H1 (cell line): ENCODE results near the gene EIF1B. TPM values are rescaled to one million over a fixed set of nuclear protein-coding genes. Genes with fewer than 3 reads are reported as not detected.

Source experiments
- CTCF ChIA-PET: fragments of 300-600 bp; sonication (Branson Sonifier 250); formaldehyde crosslinking; loops from one replicate; lab custom pipeline; 2021; ENCODE audit not compliant: partially characterized antibody; lab: Charles Lee
- POLR2A ChIA-PET: fragments of 300-600 bp; sonication (Branson Sonifier 250); formaldehyde crosslinking; loops from one replicate; lab custom pipeline; 2021; ENCODE audit warnings: inconsistent platforms; ENCODE audit not compliant: partially characterized antibody; lab: Charles Lee
- DNase-seq, 2 experiments: peaks; one replicate each; pipeline versions ENCODE4 v3.0.0 to v3.0.0-alpha.2; 2010 to 2022; ENCODE audit warnings: low spot score in 2 of 2, low read depth in 1 of 2, mixed read lengths in 1 of 2
- FAIRE-seq: peaks from 2 replicates; lab custom pipeline; 2011; peaks lifted over from hg19 to GRCh38; lab: Jason Lieb, UNC
- H2AFZ ChIP-seq: 2 replicates; pipeline ENCODE4 v1.8.1; 2012; ENCODE audit warnings: low read length, inconsistent platforms
- H2AK5ac ChIP-seq: 2 replicates; pipeline ENCODE4 v1.6.1; 2013; ENCODE audit warnings: low read depth, low read length
- H2BK120ac ChIP-seq: replicated peaks from 2 replicates; pipeline ENCODE3; 2013; ENCODE audit warnings: low read depth, low read length, inconsistent platforms
- H2BK12ac ChIP-seq: 2 replicates; pipeline ENCODE4 v1.6.1; 2013; ENCODE audit warnings: low read depth, low read length
- H2BK15ac ChIP-seq: 2 replicates; pipeline ENCODE4 v1.6.1; 2013; ENCODE audit warnings: low read length
- H2BK20ac ChIP-seq: 2 replicates; pipeline ENCODE4 v1.6.1; 2013; ENCODE audit warnings: low read length
- H2BK5ac ChIP-seq: 2 replicates; pipeline ENCODE4 v1.6.1; 2013; ENCODE audit warnings: low read depth, low read length
- H3K14ac ChIP-seq: 2 replicates; pipeline ENCODE4 v1.6.1; 2013; ENCODE audit warnings: inconsistent platforms; ENCODE audit not compliant: insufficient read length
- H3K18ac ChIP-seq: 2 replicates; pipeline ENCODE4 v1.6.1; 2013; ENCODE audit warnings: low read length; ENCODE audit errors: extremely low read depth
- H3K23ac ChIP-seq: 2 replicates; pipeline ENCODE4 v1.6.1; 2013; ENCODE audit warnings: inconsistent platforms; ENCODE audit not compliant: insufficient read length
- H3K23me2 ChIP-seq: 2 replicates; pipeline ENCODE4 v1.6.1; 2013; ENCODE audit warnings: low read depth, low read length
- H3K27ac ChIP-seq: 2 replicates; pipeline ENCODE4 v1.6.1; 2011; ENCODE audit warnings: low read depth, low read length, inconsistent platforms
- H3K27me3 ChIP-seq, 4 experiments: replicated peaks in 1 of 4; 1 replicate in 1 of 4; 2 replicates in 3 of 4; pipeline versions ENCODE4 v1.6.1 to v1.8.1; 2011 to 2013; ENCODE audit warnings: low read length in 3 of 4, mild to moderate bottlenecking in 3 of 4, inconsistent platforms in 2 of 4, mixed read lengths in 2 of 4, moderate library complexity in 1 of 4; ENCODE audit not compliant: control insufficient read depth in 3 of 4, insufficient read depth in 3 of 4; ENCODE audit errors: extremely low read depth in 1 of 4
- H3K36me3 ChIP-seq, 4 experiments: 2 replicates each; pipeline versions ENCODE4 v1.6.1 to v1.8.1; 2011 to 2013; ENCODE audit warnings: mild to moderate bottlenecking in 4 of 4, low read length in 3 of 4, moderate library complexity in 2 of 4, control low read depth in 1 of 4, inconsistent platforms in 1 of 4; ENCODE audit not compliant: insufficient read depth in 4 of 4, control insufficient read depth in 2 of 4
- H3K4ac ChIP-seq: replicated peaks from 2 replicates; pipeline ENCODE3; 2013; ENCODE audit warnings: low read length, low read depth, mixed read lengths, inconsistent platforms; ENCODE audit not compliant: insufficient read length
- H3K4me1 ChIP-seq, 4 experiments: replicated peaks in 1 of 4; 1 replicate in 1 of 4; 2 replicates in 3 of 4; pipeline versions ENCODE4 v1.6.1 to v1.8.1; 2011 to 2013; ENCODE audit warnings: low read length in 3 of 4, inconsistent platforms in 2 of 4, mixed read lengths in 1 of 4; ENCODE audit not compliant: insufficient read depth in 4 of 4, control insufficient read depth in 3 of 4
- H3K4me2 ChIP-seq, 2 experiments: 2 replicates each; pipeline versions ENCODE4 v1.6.1 to v1.8.1; 2011 to 2013; ENCODE audit warnings: low read depth in 2 of 2, low read length in 2 of 2, control low read depth in 1 of 2, inconsistent platforms in 1 of 2, mild to moderate bottlenecking in 1 of 2; ENCODE audit not compliant: insufficient read depth in 1 of 2
- H3K4me3 ChIP-seq, 4 experiments: fragments of 200-600, 300-600 bp in 1 of 4; sonication (generic), shearing (Covaris generic), sonication (Bioruptor Twin) in 1 of 4; 2 replicates each; pipeline versions ENCODE4 v1.5.1 to v1.8.1; 2011 to 2016; ENCODE audit warnings: low read length in 4 of 4, low read depth in 3 of 4, control low read depth in 2 of 4, inconsistent platforms in 2 of 4, mild to moderate bottlenecking in 2 of 4, mixed read lengths in 1 of 4, moderate library complexity in 1 of 4; ENCODE audit not compliant: insufficient read depth in 2 of 4; ENCODE audit errors: extremely low read depth in 1 of 4
- H3K56ac ChIP-seq: replicated peaks from 2 replicates; pipeline ENCODE3; 2013; ENCODE audit warnings: low read depth, mild to moderate bottlenecking, mixed read lengths, low read length, inconsistent platforms; ENCODE audit not compliant: insufficient read length
- H3K79me1 ChIP-seq: 2 replicates; pipeline ENCODE4 v1.6.1; 2013; ENCODE audit warnings: low read depth, low read length, control low read depth
- H3K79me2 ChIP-seq, 2 experiments: 2 replicates each; pipeline versions ENCODE4 v1.6.1 to v1.8.1; 2012 to 2013; ENCODE audit warnings: low read length in 2 of 2, mild to moderate bottlenecking in 2 of 2, inconsistent platforms in 1 of 2; ENCODE audit not compliant: insufficient read depth in 2 of 2, control insufficient read depth in 1 of 2
- H3K9ac ChIP-seq, 4 experiments: replicated peaks in 1 of 4; 1 replicate in 1 of 4; 2 replicates in 3 of 4; pipeline versions ENCODE4 v1.6.1 to v1.8.1; 2011 to 2013; ENCODE audit warnings: low read depth in 3 of 4, low read length in 3 of 4, control low read depth in 2 of 4, mild to moderate bottlenecking in 2 of 4, moderate library complexity in 2 of 4, inconsistent platforms in 1 of 4; ENCODE audit errors: extremely low read depth in 1 of 4
- H3K9me3 ChIP-seq, 2 experiments: 2 replicates each; pipeline versions ENCODE4 v1.6.1 to v1.8.1; 2012 to 2013; ENCODE audit warnings: mild to moderate bottlenecking in 2 of 2, moderate library complexity in 2 of 2, control low read depth in 1 of 2, inconsistent platforms in 1 of 2, low read depth in 1 of 2, low read length in 1 of 2, mixed read lengths in 1 of 2; ENCODE audit not compliant: insufficient read depth in 2 of 2
- H4K20me1 ChIP-seq, 2 experiments: replicated peaks in 1 of 2; 2 replicates each; pipeline versions ENCODE3 to v1.8.1; 2011 to 2013; ENCODE audit warnings: inconsistent platforms in 2 of 2, low read length in 2 of 2, mild to moderate bottlenecking in 1 of 2; ENCODE audit not compliant: insufficient read depth in 2 of 2, control insufficient read depth in 1 of 2
- H4K5ac ChIP-seq: 2 replicates; pipeline ENCODE4 v1.6.1; 2013; ENCODE audit warnings: low read length, low read depth, mixed read lengths, inconsistent platforms; ENCODE audit not compliant: insufficient read length
- H4K8ac ChIP-seq: 2 replicates; pipeline ENCODE4 v1.8.0; 2013; ENCODE audit warnings: mild to moderate bottlenecking, moderate library complexity, low read length, inconsistent platforms; ENCODE audit not compliant: insufficient read depth; ENCODE audit errors: extremely low read depth
- H4K91ac ChIP-seq: replicated peaks from 2 replicates; pipeline ENCODE3; 2013; ENCODE audit warnings: low read length, mixed read lengths, inconsistent platforms; ENCODE audit not compliant: insufficient read length
- BACH1 ChIP-seq: IDR thresholded peaks from 2 replicates; pipeline ENCODE4 v1.6.1; 2012; ENCODE audit warnings: low read length, improper control_type of control experiment
- CEBPB ChIP-seq: IDR thresholded peaks from 2 replicates; pipeline ENCODE4 v1.6.1; 2012; ENCODE audit warnings: low read depth, low read length
- CHD2 ChIP-seq: IDR thresholded peaks from 2 replicates; pipeline ENCODE4 v1.6.1; 2012; ENCODE audit warnings: low read length, improper control_type of control experiment
- HDAC6 ChIP-seq: IDR thresholded peaks from one replicate; pipeline ENCODE4 v1.7.1; 2012; ENCODE audit warnings: low read depth, mild to moderate bottlenecking, inconsistent platforms, low read length, moderate library complexity
- NRF1 ChIP-seq: IDR thresholded peaks from 2 replicates; pipeline ENCODE4 v1.6.1; 2011; ENCODE audit warnings: mild to moderate bottlenecking, low read depth, low read length, improper control_type of control experiment
- RAD21 ChIP-seq, 2 experiments: IDR thresholded peaks in 1 of 2; conservative IDR thresholded peaks in 1 of 2; 2 replicates each; pipeline ENCODE4 v1.6.1; 2011; ENCODE audit warnings: low read depth in 2 of 2, low read length in 2 of 2, improper control_type of control experiment in 1 of 2, inconsistent platforms in 1 of 2, mild to moderate bottlenecking in 1 of 2, moderate library complexity in 1 of 2
- SAP30 ChIP-seq: fragments of 300-600 bp; sonication (generic); IDR thresholded peaks from 2 replicates; pipeline ENCODE4 v1.7.1; 2012; ENCODE audit warnings: low read length, moderate library complexity, mild to moderate bottlenecking, inconsistent platforms; ENCODE audit not compliant: insufficient read depth, insufficient replicate concordance
- SIX5 ChIP-seq: IDR thresholded peaks from 2 replicates; pipeline ENCODE4 v1.6.1; 2011; ENCODE audit warnings: mild to moderate bottlenecking, low read depth, low read length
- TAF1 ChIP-seq: IDR thresholded peaks from 2 replicates; pipeline ENCODE4 v1.6.1; 2011; ENCODE audit warnings: mild to moderate bottlenecking, low read depth, low read length
- WGBS, 2 experiments: shearing (Covaris generic) in 1 of 2; methylation state at CpG; one replicate each; pipeline versions ENCODE4 v1.1.6 to v1.1.7; 2013 to 2015; ENCODE audit warnings: low lambda C conversion rate in 2 of 2, mixed read lengths in 2 of 2, inconsistent platforms in 1 of 2, low coverage in 1 of 2, missing lambda C conversion rate in 1 of 2; ENCODE audit not compliant: insufficient replicate concordance in 2 of 2, insufficient coverage in 1 of 2, insufficient read length in 1 of 2; ENCODE audit errors: extremely low coverage in 1 of 2, missing lambda C conversion rate in 1 of 2; 5-methylcytosine and 5-hydroxymethylcytosine counted together
- polyA plus RNA-seq, 7 experiments: library from polyadenylated mRNA; depleted of rRNA in 3 of 7; stranded (reverse) in 5 of 7; unstranded in 2 of 7; fragments of >200 nt in 5 of 7; fragments of 200-250 nt in 2 of 7; gene quantifications; 1 replicate in 5 of 7; 2 replicates in 1 of 7; 4 replicates in 1 of 7; pipeline versions ENCODE4 v1.2.1 to v1.2.3, GENCODE V29; 2011 to 2013; ENCODE audit warnings: missing spikeins in 2 of 7, mixed read lengths in 2 of 7
- total RNA-seq: library from RNA; stranded (reverse); fragmentation: NEBNext Ultra II Directional; extraction: Animal tissue kit (Norgen Biotek cat#: 25700); gene quantifications from 2 replicates; pipeline ENCODE4 v1.2.1, GENCODE V29; 2021

The EIF1B gene
- total and polyA plus RNA-seq, 2 of the 8 experiments (the other 6 are each of a cell fraction or from before 2014, with no cell fraction given), result 42.4 to 115 TPM

- H4K5ac ChIP-seq, result no peak overlapping the region
- H2AK5ac ChIP-seq, result no peak overlapping the region
- H3K9me3 ChIP-seq, result no peaks in the 10 kb centered on the region
- no peaks in the 10 kb centered on the region for H3K79me1 ChIP-seq
- H2BK5ac ChIP-seq, result no peak overlapping the region
- no peak overlapping the region for H3K14ac ChIP-seq
- no peak for FAIRE-seq
- H3K79me2 ChIP-seq, result no peaks in the 10 kb centered on the region
- H4K91ac ChIP-seq, result no peak overlapping the region
- no peak overlapping the region for H4K8ac ChIP-seq
- H2BK12ac ChIP-seq, result no peak overlapping the region
- WGBS, 2 experiments, result 91% methylated on average over 1 of the region's 1 CpG; no CpG with 5 or more reads in 1 of the 2 experiments
- H3K27ac ChIP-seq, result no peak overlapping the region
- ChIA-PET POLR2A (interaction anchor here (0.8 to 1.1 kb wide), 2 partner anchors 28 to 116 kb away, joined by 3 read pairs; partner anchors contain the start of gene RPL14), CTCF (interaction anchor here (0.6 to 2.1 kb wide), 7 partner anchors 12 to 236 kb away, joined by 3 to 6 read pairs (median 3); no protein-coding TSS in a partner anchor)
- no peak overlapping the region for H2BK120ac ChIP-seq
- no peaks in the 10 kb centered on the region for H3K23me2 ChIP-seq
- H3K9ac ChIP-seq, result no peak overlapping the region
- H2BK15ac ChIP-seq, result no peak overlapping the region
- H3K4me3 ChIP-seq, result no peak overlapping the region
- DNase-seq, result no peak
- TF ChIP-seq SIX5, result no peak
- TF ChIP-seq CEBPB, result no peak
- no peak for TF ChIP-seq TAF1
- TF ChIP-seq SAP30, result no peak
- no peak for TF ChIP-seq CHD2
- no peak for TF ChIP-seq HDAC6
- TF ChIP-seq NRF1, result no peak
- TF ChIP-seq RAD21 (IDR thresholded peaks at IDR 0.05 in 1 of 2, conservative IDR thresholded peaks at IDR 0.05 in 1 of 2; ENCODE audit: low read depth in 2 of 2, low read length in 2 of 2), result no peak
- no peak for TF ChIP-seq BACH1
- H3K4ac ChIP-seq, result no peak overlapping the region
- H3K18ac ChIP-seq, result no peak overlapping the region
- no peaks in the 10 kb centered on the region for H3K36me3 ChIP-seq
- no peak overlapping the region for H3K23ac ChIP-seq
- H3K4me2 ChIP-seq, result no peak overlapping the region
- H2BK20ac ChIP-seq, result no peak overlapping the region
- H4K20me1 ChIP-seq, result no peaks in the 10 kb centered on the region
- H3K4me1 ChIP-seq, result no peaks in the 10 kb centered on the region
- no peak overlapping the region for H2AFZ ChIP-seq
- no peak overlapping the region for H3K56ac ChIP-seq
- no peaks in the 10 kb centered on the region for H3K27me3 ChIP-seq
Measured at GRCh38 chr3:40340541-40341170, 31.1 kb downstream of the EIF1B start.
